G401 (cell line): ENCODE results near the gene PLAGL2. TPM values are rescaled to one million over a fixed set of nuclear protein-coding genes. Genes with fewer than 3 reads are reported as not detected.
"Not testable (repeated sequence)": the region's sequence is repeated elsewhere in the genome, so short reads cannot be mapped to it uniquely, and the experiment has no call there.

ENCODE experiments used
- DNase-seq: peaks from one replicate; pipeline ENCODE4 v3.0.0-alpha.2; 2015; ENCODE audit warnings: low spot score
- in situ Hi-C: cut with HindIII; loops from 2 replicates; pipeline ENCODE4 v1.10.0; 2016; ENCODE audit warnings: low sequenced_read_pairs, mixed read lengths
- total RNA-seq: library from RNA; depleted of rRNA; stranded (reverse); fragments of >200 nt; shearing (Covaris generic); gene quantifications from 2 replicates; pipeline ENCODE4 v1.2.3, GENCODE V29; 2014

The PLAGL2 gene
- total RNA-seq, 1 experiment from 2014 or later: 3.6 TPM

GRCh38 chr20:32189691-32190615 lies 17.6 kb downstream of the PLAGL2 start:
- peak; percentile 69 for DNase-seq
- in situ Hi-C loops: loop anchor here (5.0 kb wide), 1 partner anchor 38 kb away; no protein-coding TSS in a partner anchor

- DNase-seq: no peak
These were observed 18.5 kb downstream of the PLAGL2 start for GRCh38 chr20:32189123-32189410.

DNA sequence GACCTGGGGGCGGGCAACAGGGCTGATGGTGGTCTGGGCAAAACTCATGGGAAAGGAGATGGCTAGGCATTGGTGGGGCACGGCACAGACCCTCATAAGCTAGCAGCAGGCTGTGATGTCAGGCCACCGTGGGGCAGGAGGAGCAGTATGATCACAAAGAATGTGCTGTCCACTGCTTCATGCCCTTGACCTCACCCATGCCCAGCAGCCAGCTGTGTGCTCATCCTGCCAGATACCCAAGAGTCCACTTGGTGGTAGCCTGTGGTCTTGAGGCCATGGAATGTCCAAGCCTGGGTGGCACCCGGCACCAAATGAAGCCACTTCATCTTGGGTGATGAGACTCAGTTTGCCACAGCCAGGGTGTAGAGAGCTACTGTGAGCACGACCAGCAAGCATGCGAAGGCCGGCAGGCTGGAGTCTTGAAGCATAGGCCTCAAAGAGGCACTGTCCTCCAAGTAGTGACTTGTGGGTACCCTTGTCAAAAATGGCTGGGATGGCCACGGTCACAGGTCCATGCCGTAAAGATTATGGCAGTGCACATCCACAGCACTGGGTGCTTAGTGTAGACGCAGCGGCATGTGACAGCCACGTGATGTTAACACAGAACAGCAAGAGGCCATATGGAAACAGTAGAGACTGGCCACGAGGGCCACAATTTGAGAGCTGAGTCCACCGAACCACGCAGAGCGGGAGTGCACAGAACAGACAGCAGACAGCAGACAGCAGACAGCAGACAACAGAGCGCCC lies 19.0 kb downstream of the PLAGL2 start:
- no peak for DNase-seq
- in situ Hi-C loops: loop anchor here (5.0 kb wide), 1 partner anchor 36 kb away; no protein-coding TSS in a partner anchor

More at GRCh38 chr20:32189123-32189410, 18.5 kb downstream of the PLAGL2 start:
- in situ Hi-C loops: loop anchor here (5.0 kb wide), 1 partner anchor 37 kb away; no protein-coding TSS in a partner anchor

GRCh38 chr20:32186506-32186905 lies 21.0 kb downstream of the PLAGL2 start:
- in situ Hi-C loops: loop anchor here (5.0 kb wide), 1 partner anchor 34 kb away; no protein-coding TSS in a partner anchor
- DNase-seq: no peak

DNA sequence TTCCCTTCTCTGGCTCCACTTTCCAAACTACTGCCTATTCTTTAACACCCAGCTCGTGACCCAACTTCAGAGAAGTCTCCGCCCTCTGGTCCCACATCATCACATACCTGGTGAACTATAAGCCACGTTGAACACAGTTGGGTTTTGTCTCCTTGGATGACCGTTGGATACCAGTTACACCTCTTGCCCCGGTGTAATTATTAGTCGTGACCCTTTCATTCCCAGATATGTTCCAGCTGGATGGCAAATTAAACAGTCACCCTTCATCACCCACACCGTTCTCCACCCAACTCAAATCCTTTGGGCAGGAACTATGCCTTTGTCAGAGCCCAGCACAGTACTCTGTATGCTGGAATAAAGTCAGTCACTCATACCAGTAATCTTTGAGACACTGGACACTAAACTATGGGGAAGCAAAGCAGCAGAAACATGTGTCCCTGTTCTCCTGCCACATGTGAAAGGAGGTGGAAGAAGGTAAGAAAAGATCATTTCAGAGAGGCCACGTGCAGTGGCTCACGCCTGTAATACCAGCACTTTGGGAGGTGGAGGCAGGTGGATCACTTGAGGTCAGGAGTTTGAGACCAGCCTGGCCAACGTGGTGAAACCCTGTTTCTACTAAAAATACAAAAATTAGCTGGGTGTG lies 22.5 kb downstream of the PLAGL2 start:
- in situ Hi-C loops: loop anchor here (5.0 kb wide), 1 partner anchor 33 kb away; no protein-coding TSS in a partner anchor
- no peak for DNase-seq

GRCh38 chr20:32183947-32184635 lies 23.5 kb downstream of the PLAGL2 start:
- in situ Hi-C loops: no loop called here

GRCh38 chr20:32181606-32182005 lies 25.9 kb downstream of the PLAGL2 start:
- DNase-seq: no peak
- in situ Hi-C loops: no loop called here

More at GRCh38 chr20:32183947-32184635, 23.5 kb downstream of the PLAGL2 start:
- DNase-seq: no peak

GRCh38 chr20:32179934-32180333 lies 27.6 kb downstream of the PLAGL2 start:
- no peak for DNase-seq
- in situ Hi-C loops: no loop called here

DNA sequence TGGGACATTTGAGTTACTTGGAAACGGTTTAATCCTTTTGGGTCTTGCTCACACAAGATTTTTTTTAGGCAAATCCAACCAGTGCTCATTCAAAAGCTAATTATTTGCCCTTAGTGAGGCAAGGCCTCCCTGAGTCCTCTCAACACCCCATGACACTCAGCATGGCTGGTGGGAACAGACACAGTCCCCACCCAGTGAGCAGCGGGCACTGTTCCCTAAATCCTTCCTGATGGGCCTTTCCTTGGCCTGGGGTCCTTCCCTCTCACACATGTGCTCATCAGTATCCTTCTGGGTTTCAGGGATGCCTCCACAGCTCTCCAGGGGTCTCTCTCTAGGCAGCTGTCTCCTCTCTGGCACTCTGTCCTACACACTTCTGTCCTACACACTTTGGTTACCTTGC lies 28.0 kb downstream of the PLAGL2 start:
- in situ Hi-C loops: no loop called here
- DNase-seq: no peak

DNA sequence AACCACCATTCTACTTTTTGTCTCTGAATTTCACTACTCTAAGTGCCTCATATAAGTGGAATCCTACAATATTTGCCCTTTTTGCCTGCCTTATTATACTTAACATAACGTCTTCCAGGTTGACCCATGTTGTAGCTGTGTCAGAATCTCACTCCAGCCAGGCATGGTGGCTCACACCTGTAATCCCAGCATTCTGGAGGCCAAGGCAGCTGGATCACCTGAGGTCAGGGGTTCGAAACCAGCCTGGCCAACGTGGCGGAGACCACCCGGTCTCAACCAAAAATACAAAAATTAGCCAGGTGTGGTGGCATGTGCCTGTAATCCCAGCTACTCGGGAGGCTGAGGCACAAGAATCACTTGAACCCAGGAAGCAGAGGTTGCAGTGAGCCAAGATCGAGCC lies 29.8 kb downstream of the PLAGL2 start:
- in situ Hi-C loops, DNase-seq: not testable (repeated sequence)

- DNase-seq: no peak
- in situ Hi-C loops: no loop called here
These were observed 39.2 kb downstream of the PLAGL2 start for GRCh38 chr20:32168184-32168910.

DNA sequence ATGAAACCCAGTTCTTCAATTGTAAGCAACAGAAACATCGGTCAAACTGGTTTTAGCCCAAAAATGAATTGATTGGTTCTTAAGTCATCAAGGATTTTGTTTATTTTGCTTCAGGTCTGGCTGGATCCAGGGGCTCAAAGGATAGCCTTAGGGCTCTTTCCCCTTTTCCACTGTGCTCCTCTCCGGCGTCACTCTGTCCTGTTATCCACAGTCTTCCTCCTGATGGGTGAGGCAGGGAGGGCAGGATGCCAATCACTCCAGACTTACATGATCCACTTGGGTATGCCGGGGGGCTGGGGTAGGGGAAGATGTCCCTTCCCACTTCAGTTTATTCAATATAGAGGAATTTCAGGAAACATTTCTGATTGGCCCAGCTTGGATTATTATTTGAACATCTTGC lies 40.0 kb downstream of the PLAGL2 start:
- no peak for DNase-seq
- in situ Hi-C loops: no loop called here

DNA sequence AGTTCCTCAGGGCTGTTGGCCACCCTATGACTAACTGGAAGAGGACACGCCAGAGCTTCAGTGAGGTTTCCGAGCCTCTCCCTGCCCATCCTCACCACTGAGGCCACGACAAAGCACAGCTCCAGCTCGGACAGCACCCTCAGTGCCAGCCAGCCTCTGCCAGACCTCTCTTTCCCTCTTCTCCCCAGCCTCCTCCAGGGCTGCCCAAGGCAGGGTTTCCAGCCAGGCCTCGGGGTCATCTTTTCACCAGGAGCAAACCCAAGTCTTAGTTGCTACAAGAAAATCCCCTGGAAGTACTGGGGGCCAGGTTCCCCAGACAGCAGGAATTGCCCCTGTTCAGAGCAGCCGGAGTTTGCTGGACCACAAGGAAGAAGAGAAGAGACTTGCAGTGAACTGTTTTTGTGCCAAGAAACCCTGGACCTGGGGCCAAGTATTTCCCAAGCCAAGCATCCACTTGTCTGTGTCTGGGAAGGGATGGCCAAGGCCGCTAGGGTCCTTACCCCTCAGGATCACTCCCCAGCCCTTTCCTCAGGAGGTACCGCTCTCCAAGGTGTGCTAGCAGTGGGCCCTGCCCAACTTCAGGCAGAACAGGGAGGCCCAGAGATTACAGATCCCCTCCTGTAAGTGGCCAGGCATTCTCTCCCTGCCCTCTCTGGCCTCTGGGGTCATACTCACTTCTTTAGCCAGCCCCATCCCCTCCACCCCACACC lies 41.6 kb downstream of the PLAGL2 start:
- in situ Hi-C loops: no loop called here

GRCh38 chr20:32164984-32165735 lies 42.4 kb downstream of the PLAGL2 start:
- DNase-seq: no peak
- in situ Hi-C loops: no loop called here

More for the DNA sequence above, 41.6 kb downstream of the PLAGL2 start:
- peak; percentile 23 for DNase-seq

GRCh38 chr20:32163951-32164350 lies 43.6 kb downstream of the PLAGL2 start:
- in situ Hi-C loops: no loop called here
- DNase-seq: no peak

DNA sequence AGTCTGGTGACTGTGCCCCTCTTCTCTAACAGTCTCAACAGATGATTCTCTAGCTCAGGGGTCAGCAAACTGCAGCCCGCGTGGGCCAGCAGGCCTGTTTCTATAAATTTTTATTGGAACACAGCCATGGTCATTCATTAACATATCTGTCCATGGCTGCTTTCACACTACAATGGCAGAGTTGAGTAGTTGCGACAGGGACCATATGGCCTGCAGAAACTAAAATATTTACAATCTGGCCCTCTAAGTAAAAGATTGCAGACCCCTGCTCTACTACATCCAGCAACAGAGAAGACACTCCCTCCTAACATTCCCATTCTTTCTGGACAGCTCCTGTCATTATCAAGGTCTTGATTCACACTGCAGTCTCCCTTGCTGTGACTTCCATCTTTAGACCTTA lies 45.2 kb downstream of the PLAGL2 start:
- DNase-seq: no peak
- in situ Hi-C loops: no loop called here

- DNase-seq: no peak
- in situ Hi-C loops: no loop called here
These were observed 47.2 kb downstream of the PLAGL2 start for GRCh38 chr20:32160341-32160740.
